Left colon (tissue), 2 donors: ENCODE data around the gene TRIM40. TPM values are rescaled to one million over a fixed set of nuclear protein-coding genes. Genes with fewer than 3 reads are reported as not detected.
A peak's percentile ranks its signal among the peaks of the same experiment; 100 is the strongest.

Source experiments
- ATAC-seq: fragments of 200-7000 bp; cut with Tn5 transposase; one replicate; pipeline ENCODE4 v1.9.1; 2020; ENCODE audit warnings: mild to moderate bottlenecking, moderate library complexity
- DNase-seq, 2 donors: peaks; one replicate each; pipeline ENCODE4 v3.0.0-alpha.2; 2020
- intact Hi-C, 2 donors: fragments of 100-400 bp; cut with DNase I in 1 of 2; cut with micrococcal nuclease in 1 of 2; formaldehyde crosslinking; loops; one replicate each; pipeline versions ENCODE4 v1.11.2 to v1.14.0; 2022; cut with DNase I, micrococcal nuclease
- total RNA-seq, 2 donors: library from RNA; stranded (reverse); fragmentation: NEBNext Ultra II Directional; extraction: Animal tissue kit (Norgen Biotek cat#: 25700); gene quantifications; one replicate each; pipeline ENCODE4 v1.2.1, GENCODE V29; 2021
- donor health status: DM: no; HTN: no; CAD: no.
- donor health status: DM: yes; HTN: yes; CAD: no.

TRIM40 gene
- total RNA-seq, 2 donors from 2014 or later, result 13.2 to 30.7 TPM

GRCh38 chr6:30184417-30185031, 48.6 kb downstream of the TRIM40 start:
- intact Hi-C loops, result no loop called here
- ATAC-seq (peak; percentile 18), DNase-seq (no peak)

- no peak for DNase-seq
- peak; percentile 9 for ATAC-seq
- intact Hi-C loops, result no loop called here
Measured at GRCh38 chr6:30185846-30186484, 50.0 kb downstream of the TRIM40 start.

- DNase-seq, result no peak
- intact Hi-C loops, result no loop called here
- no peak for ATAC-seq
Measured at GRCh38 chr6:30188541-30188940, 52.6 kb downstream of the TRIM40 start.

GRCh38 chr6:30192076-30192475, 56.1 kb downstream of the TRIM40 start:
- DNase-seq, result no peak
- intact Hi-C loops, result no loop called here
- no peak for ATAC-seq

- ATAC-seq (no peak), DNase-seq (no peak)
- intact Hi-C loops, result no loop called here
Measured at GRCh38 chr6:30194797-30195690, 59.1 kb downstream of the TRIM40 start.

- DNase-seq (no peak), ATAC-seq (no peak)
- intact Hi-C loops, result no loop called here
Measured at GRCh38 chr6:30195951-30196350, 60.0 kb downstream of the TRIM40 start.

GRCh38 chr6:30196376-30196775, 60.4 kb downstream of the TRIM40 start:
- ATAC-seq (no peak), DNase-seq (no peak)
- intact Hi-C loops, result no loop called here

Other genes starting within 250 kb of the TRIM40 start
- gene HLA-A, start 193.6 kb upstream of the TRIM40 start, total RNA-seq, result 1,000 to 10,000 TPM; 1,119 to 1,618 TPM
- gene POLR1H, start 74.9 kb upstream of the TRIM40 start, total RNA-seq, result 10 to 100 TPM; 25.6 to 26.2 TPM
- gene PPP1R11, start 68.9 kb upstream of the TRIM40 start, total RNA-seq, result 10 to 100 TPM; 89.5 to 92.9 TPM
- gene RNF39, start 60.4 kb upstream of the TRIM40 start, total RNA-seq, result under 1 TPM in 1 of 2 donors, not detected in 1; 0.58 TPM
- gene TRIM31, start 23.1 kb upstream of the TRIM40 start, total RNA-seq, result 100 to 1,000 TPM in 1 of 2 donors, 10 to 100 TPM in 1; 80.0 to 278 TPM
- 1 to 10 TPM; 5.6 to 6.3 TPM for gene TRIM10, start 25.1 kb downstream of the TRIM40 start, total RNA-seq
- 10 to 100 TPM; 58.8 to 62.5 TPM for gene TRIM15, start 27.4 kb downstream of the TRIM40 start, total RNA-seq
- 10 to 100 TPM; 47.1 to 48.7 TPM for gene TRIM26, start 77.3 kb downstream of the TRIM40 start, total RNA-seq
- gene TRIM39, start 190.8 kb downstream of the TRIM40 start, total RNA-seq, result 1 to 10 TPM; 7.8 to 9.2 TPM
- gene RPP21, start 209.0 kb downstream of the TRIM40 start, total RNA-seq, result 10 to 100 TPM; 40.1 to 44.7 TPM